ENCODE data around the gene GLB1L3. TPM values are rescaled to one million over a fixed set of nuclear protein-coding genes. Genes with fewer than 3 reads are reported as not detected.

Gene GLB1L3
- total RNA-seq, 1 donor from 2014 or later, result not detected

GRCh38 chr11:134287561-134287960, 11.4 kb downstream of the GLB1L3 start:
- intact Hi-C loops (cut with micrococcal nuclease), result no loop called here
- Histone ChIP-seq H3K27ac (replicated peaks) (no peak overlapping the region), H3K9me3 (replicated peaks) (no peaks in the 10 kb centered on the region), H3K4me3 (no peak overlapping the region), H3K4me1 (no peaks in the 10 kb centered on the region), H3K36me3 (no peaks in the 10 kb centered on the region), H3K27me3 (ENCODE audit: low read depth) (peaks cover 25% of the 10 kb centered on the region)
- DNase-seq, result no peak
- TF ChIP-seq, protein P1, sequence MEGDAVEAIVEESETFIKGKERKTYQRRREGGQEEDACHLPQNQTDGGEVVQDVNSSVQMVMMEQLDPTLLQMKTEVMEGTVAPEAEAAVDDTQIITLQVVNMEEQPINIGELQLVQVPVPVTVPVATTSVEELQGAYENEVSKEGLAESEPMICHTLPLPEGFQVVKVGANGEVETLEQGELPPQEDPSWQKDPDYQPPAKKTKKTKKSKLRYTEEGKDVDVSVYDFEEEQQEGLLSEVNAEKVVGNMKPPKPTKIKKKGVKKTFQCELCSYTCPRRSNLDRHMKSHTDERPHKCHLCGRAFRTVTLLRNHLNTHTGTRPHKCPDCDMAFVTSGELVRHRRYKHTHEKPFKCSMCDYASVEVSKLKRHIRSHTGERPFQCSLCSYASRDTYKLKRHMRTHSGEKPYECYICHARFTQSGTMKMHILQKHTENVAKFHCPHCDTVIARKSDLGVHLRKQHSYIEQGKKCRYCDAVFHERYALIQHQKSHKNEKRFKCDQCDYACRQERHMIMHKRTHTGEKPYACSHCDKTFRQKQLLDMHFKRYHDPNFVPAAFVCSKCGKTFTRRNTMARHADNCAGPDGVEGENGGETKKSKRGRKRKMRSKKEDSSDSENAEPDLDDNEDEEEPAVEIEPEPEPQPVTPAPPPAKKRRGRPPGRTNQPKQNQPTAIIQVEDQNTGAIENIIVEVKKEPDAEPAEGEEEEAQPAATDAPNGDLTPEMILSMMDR (IDR thresholded peaks at IDR 0.05; ENCODE audit: borderline replicate concordance), result no peak

- DNase-seq, result no peak
- no peaks in the 10 kb centered on the region for H3K36me3 ChIP-seq
- no peaks in the 10 kb centered on the region for H3K4me1 ChIP-seq
- H3K4me3 ChIP-seq, result no peak overlapping the region
- no peaks in the 10 kb centered on the region for H3K9me3 ChIP-seq (replicated peaks)
- intact Hi-C loops (cut with micrococcal nuclease), result no loop called here
- TF ChIP-seq, protein P1 (IDR thresholded peaks at IDR 0.05; ENCODE audit: borderline replicate concordance), result no peak
- H3K27me3 ChIP-seq (ENCODE audit: low read depth), result peaks cover 26% of the 10 kb centered on the region
- no peak overlapping the region for H3K27ac ChIP-seq (replicated peaks)
Observed at GRCh38 chr11:134288486-134288885, 12.3 kb downstream of the GLB1L3 start.

GRCh38 chr11:134289167-134289566, 13.0 kb downstream of the GLB1L3 start:
- no peak for DNase-seq
- Histone ChIP-seq H3K9me3 (replicated peaks) (no peaks in the 10 kb centered on the region), H3K27me3 (ENCODE audit: low read depth) (peaks cover 25% of the 10 kb centered on the region), H3K27ac (replicated peaks) (no peak overlapping the region), H3K4me1 (no peaks in the 10 kb centered on the region), H3K36me3 (no peaks in the 10 kb centered on the region), H3K4me3 (no peak overlapping the region)
- intact Hi-C loops (cut with micrococcal nuclease), result no loop called here
- TF ChIP-seq, protein P1 (IDR thresholded peaks at IDR 0.05; ENCODE audit: borderline replicate concordance), result no peak

DNA sequence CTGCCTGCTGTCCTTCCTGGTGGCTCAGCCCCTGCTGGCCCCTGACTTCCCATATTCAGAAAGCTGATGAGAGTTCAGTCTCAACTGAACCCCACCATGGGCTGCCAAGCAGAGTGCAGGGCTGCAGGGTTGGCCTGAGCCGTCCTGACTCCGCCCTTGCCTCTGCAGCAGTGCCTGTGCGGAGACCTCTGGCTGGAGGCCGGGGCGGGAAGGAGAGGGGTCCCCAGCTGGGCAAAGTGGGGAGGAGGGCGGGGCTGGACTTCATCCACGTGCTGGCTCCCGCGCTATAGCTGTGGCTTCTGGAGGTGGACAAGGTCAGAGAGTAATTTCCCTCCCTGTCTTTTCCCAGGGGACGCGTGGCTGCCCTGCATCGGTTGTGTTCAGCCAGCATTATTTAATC, 13.6 kb downstream of the GLB1L3 start:
- Histone ChIP-seq H3K27me3 (ENCODE audit: low read depth) (peaks cover 25% of the 10 kb centered on the region), H3K4me3 (no peak overlapping the region)
- DNase-seq, result no peak

GRCh38 chr11:134290646-134291045, 14.5 kb downstream of the GLB1L3 start:
- H3K27me3 ChIP-seq (ENCODE audit: low read depth), result peaks cover 25% of the 10 kb centered on the region
- intact Hi-C loops (cut with micrococcal nuclease), result no loop called here
- H3K4me3 ChIP-seq, result no peak overlapping the region
- TF ChIP-seq, protein P1 (IDR thresholded peaks at IDR 0.05; ENCODE audit: borderline replicate concordance), result no peak
- H3K4me1 ChIP-seq, result no peaks in the 10 kb centered on the region
- no peak for DNase-seq
- H3K9me3 ChIP-seq (replicated peaks), result no peaks in the 10 kb centered on the region
- H3K36me3 ChIP-seq, result no peaks in the 10 kb centered on the region
- no peak overlapping the region for H3K27ac ChIP-seq (replicated peaks)

More for the DNA sequence above, 13.6 kb downstream of the GLB1L3 start:
- TF ChIP-seq, protein P1 (IDR thresholded peaks at IDR 0.05; ENCODE audit: borderline replicate concordance), result no peak
- intact Hi-C loops (cut with micrococcal nuclease), result no loop called here
- Histone ChIP-seq H3K36me3 (no peaks in the 10 kb centered on the region), H3K27ac (replicated peaks) (no peak overlapping the region), H3K4me1 (no peaks in the 10 kb centered on the region), H3K9me3 (replicated peaks) (no peaks in the 10 kb centered on the region)

DNA sequence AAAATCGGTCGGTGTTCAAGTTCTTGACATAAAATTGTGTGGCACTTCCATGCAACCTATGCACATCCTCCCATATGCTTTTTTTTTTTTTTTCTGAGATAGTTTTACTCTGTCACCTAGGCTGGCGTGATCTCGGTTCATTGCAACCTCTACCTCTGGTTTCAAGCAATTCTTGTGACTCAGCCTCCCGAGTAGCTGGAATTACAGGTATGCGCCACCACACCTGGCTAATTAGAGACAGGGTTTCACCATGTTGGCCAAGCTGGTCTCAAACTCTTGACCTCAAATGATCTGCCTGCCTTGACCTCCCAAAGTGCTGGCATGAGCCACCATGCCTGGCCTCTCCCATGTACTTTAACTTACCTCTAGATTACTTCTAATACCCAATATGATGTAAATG, 15.0 kb downstream of the GLB1L3 start:
- Histone ChIP-seq H3K36me3 (no peaks in the 10 kb centered on the region), H3K27me3 (ENCODE audit: low read depth) (peaks cover 25% of the 10 kb centered on the region), H3K4me3 (no peak overlapping the region), H3K27ac (replicated peaks) (no peak overlapping the region), H3K9me3 (replicated peaks) (no peaks in the 10 kb centered on the region), H3K4me1 (no peaks in the 10 kb centered on the region)
- intact Hi-C loops (cut with micrococcal nuclease), result no loop called here
- TF ChIP-seq, protein P1 (IDR thresholded peaks at IDR 0.05; ENCODE audit: borderline replicate concordance), result no peak
- DNase-seq, result no peak

Measured in left ventricle myocardium inferior (tissue), 1 donor.